ENCODE data around the gene FGD5. TPM values are rescaled to one million over a fixed set of nuclear protein-coding genes. Genes with fewer than 3 reads are reported as not detected.
A peak's percentile ranks its signal among the peaks of the same experiment; 100 is the strongest.

FGD5 gene
- total and polyA plus RNA-seq, 11 donors = 6.4 to 22.5 (median 14.9) TPM

DNA sequence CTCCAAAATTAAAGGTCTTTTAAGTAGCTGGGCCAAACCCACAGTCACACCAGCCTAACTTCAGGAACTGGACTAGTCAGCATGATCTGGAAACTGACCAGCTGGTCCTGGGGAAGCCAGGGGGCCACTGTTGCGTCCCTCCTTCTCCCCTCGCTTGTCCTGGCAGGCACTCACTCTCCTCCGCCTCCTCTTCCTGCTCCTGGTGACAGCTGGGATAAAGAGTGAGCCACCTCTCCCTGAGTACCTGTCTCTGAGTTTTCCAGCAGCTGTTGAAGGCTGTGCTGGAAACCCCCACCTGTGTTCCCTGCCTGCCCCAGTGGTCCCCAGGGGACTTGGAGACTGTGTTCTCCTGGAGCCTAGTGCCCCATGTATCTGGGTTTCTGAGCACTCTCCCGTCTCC lies 56.0 kb downstream of the FGD5 start:
- peak overlapping the region in 4 of 12 donors; percentile 3 to 40 (median 22) for H3K27ac ChIP-seq
- DNase-seq (peak in 1 of 5 donors; percentile 43), ATAC-seq (peak in 1 of 4 donors; percentile 36)
- no peaks in the 10 kb centered on the region for H3K9me3 ChIP-seq
- intact Hi-C loops (cut with DNase I) = loop anchor here in 1 of 10 donors (5.0 kb wide), 1 partner anchor 72 kb away; no protein-coding TSS in a partner anchor
- peaks cover 0 to 59% (median 36%) of the 10 kb centered on the region in 12 donors for H3K4me1 ChIP-seq
- WGBS, 4 donors = 46 to 69% (median 51%) methylated on average over 4 of the region's 4 CpGs
- no peak overlapping the region for H3K4me3 ChIP-seq
- TF ChIP-seq, protein P1, sequence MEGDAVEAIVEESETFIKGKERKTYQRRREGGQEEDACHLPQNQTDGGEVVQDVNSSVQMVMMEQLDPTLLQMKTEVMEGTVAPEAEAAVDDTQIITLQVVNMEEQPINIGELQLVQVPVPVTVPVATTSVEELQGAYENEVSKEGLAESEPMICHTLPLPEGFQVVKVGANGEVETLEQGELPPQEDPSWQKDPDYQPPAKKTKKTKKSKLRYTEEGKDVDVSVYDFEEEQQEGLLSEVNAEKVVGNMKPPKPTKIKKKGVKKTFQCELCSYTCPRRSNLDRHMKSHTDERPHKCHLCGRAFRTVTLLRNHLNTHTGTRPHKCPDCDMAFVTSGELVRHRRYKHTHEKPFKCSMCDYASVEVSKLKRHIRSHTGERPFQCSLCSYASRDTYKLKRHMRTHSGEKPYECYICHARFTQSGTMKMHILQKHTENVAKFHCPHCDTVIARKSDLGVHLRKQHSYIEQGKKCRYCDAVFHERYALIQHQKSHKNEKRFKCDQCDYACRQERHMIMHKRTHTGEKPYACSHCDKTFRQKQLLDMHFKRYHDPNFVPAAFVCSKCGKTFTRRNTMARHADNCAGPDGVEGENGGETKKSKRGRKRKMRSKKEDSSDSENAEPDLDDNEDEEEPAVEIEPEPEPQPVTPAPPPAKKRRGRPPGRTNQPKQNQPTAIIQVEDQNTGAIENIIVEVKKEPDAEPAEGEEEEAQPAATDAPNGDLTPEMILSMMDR (IDR thresholded peaks at IDR 0.05) = no peak
- no peak for TF ChIP-seq POLR2A (IDR thresholded peaks at IDR 0.05)
- H3K36me3 ChIP-seq = peaks cover 0 to 5% (median 0%) of the 10 kb centered on the region in 9 donors
- no peaks in the 10 kb centered on the region for H3K27me3 ChIP-seq

DNA sequence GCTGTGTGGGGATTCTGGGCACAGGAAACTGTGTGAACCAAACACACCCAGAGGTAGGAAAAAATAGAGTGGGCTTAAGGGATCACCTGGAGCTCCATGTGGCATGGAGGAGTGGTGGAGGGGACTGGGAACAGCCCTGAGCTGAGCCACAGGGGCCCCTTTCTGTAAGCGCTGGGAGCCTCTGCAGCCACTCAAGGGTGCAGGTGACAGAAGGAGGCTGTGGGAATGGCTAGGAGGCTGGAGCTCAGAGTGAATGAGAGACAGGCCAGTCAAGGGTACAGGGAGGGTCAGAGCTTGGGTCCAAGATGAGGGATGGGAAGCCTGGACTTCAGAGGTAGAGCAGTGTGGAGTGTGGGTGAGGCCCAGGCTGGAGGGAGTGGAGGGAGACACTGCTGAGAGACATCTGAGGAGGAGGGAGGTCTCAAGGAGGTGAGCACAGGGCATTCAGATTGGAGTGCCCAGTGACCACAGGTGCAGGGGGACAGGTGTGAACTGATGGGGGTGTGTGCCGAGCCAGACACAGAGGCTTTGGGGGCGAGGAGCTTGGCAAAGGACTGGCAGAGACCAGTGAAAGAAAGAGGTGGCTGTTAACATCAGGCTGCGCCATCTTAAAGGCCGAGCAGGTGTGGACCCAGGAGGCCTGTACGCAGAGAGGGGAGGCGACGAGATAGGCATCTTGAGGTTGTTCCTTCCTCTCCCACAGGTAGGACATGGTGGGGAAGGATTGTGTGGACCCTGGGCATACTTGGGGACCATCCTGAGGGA lies 56.8 kb downstream of the FGD5 start:
- no peaks in the 10 kb centered on the region for H3K27me3 ChIP-seq
- H3K4me3 ChIP-seq = no peak overlapping the region
- TF ChIP-seq POLR2A (IDR thresholded peaks at IDR 0.05) = no peak
- TF ChIP-seq, protein P1 (IDR thresholded peaks at IDR 0.05) = no peak
- intact Hi-C loops (cut with DNase I) = loop anchor here in 1 of 10 donors (5.0 kb wide), 1 partner anchor 73 kb away; no protein-coding TSS in a partner anchor
- peaks cover 0 to 8% (median 0%) of the 10 kb centered on the region in 9 donors for H3K36me3 ChIP-seq
- ATAC-seq (no peak), DNase-seq (no peak)
- H3K4me1 ChIP-seq = peaks cover 0 to 60% (median 38%) of the 10 kb centered on the region in 12 donors
- H3K27ac ChIP-seq = peak overlapping the region in 7 of 12 donors; percentile 7 to 72 (median 29)
- WGBS, 4 donors = 91 to 97% (median 95%) methylated on average over 8 of the region's 8 CpGs
- no peaks in the 10 kb centered on the region for H3K9me3 ChIP-seq

DNA sequence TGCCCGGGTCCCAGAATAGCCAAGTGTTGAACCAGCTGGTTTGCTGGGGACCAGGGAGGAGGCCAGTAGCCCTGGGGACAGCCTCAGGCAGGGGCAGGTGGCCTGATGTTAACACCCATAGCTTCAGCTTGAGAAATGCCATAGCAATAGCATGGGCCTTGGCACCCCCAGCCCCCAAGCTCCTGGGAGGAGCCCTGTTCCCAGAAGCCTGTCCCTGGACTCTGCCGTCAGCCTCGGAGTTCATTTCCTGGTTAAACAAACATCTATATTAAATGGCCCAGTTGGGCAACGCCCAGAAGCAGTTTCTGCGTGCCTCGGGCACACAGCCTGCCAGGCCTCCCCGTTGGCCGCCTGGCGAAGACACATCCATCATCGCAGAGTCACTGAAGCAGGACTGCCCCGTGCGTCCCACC lies 58.2 kb downstream of the FGD5 start:
- TF ChIP-seq, protein P1 (IDR thresholded peaks at IDR 0.05) = no peak
- TF ChIP-seq POLR2A (IDR thresholded peaks at IDR 0.05) = peak in 1 of 2 donors; percentile 32
- H3K9me3 ChIP-seq = no peaks in the 10 kb centered on the region
- 54 to 66% (median 60%) methylated on average over 3 to 12 of the region's 12 CpGs for WGBS, 4 donors
- H3K27ac ChIP-seq = peak overlapping the region in 10 of 12 donors; percentile 60 to 78 (median 70)
- H3K27me3 ChIP-seq = no peaks in the 10 kb centered on the region
- intact Hi-C loops (cut with DNase I) = loop anchor here in 2 of 10 donors (1.0 to 5.0 kb wide), 2 partner anchors 29 to 75 kb away; no protein-coding TSS in a partner anchor
- no peak overlapping the region for H3K4me3 ChIP-seq
- peak; percentile 65 to 86 (median 75) for ATAC-seq
- DNase-seq = peak; percentile 59 to 75 (median 70)
- H3K36me3 ChIP-seq = peaks cover 0 to 15% (median 0%) of the 10 kb centered on the region in 9 donors
- peaks cover 0 to 56% (median 35%) of the 10 kb centered on the region in 12 donors for H3K4me1 ChIP-seq

DNA sequence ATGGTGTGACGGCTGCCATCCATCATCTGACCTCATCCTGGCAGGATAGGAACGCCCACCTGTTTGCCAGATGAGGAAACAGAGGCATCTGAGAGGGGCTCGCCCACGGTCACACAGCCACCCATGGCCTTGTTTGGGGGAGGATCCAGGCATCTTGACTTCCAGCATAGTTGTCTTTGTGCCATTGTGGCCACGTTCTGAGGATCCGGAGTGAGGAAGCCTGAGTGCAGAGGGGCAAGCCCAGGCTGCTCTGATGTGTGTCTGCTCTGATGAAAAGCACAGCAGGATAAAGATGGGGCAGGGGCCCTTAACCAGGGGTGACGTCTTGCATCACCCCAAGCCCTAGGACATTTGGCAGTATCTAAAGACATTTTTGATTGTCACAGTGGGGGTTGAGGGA lies 58.7 kb downstream of the FGD5 start:
- DNase-seq = no peak
- intact Hi-C loops (cut with DNase I) = loop anchor here in 2 of 10 donors (1.0 to 5.0 kb wide), 2 partner anchors 29 to 75 kb away; no protein-coding TSS in a partner anchor
- 59 to 67% (median 64%) methylated on average over 4 to 7 of the region's 7 CpGs for WGBS, 4 donors
- no peak overlapping the region for H3K4me3 ChIP-seq
- no peak for ATAC-seq
- H3K27me3 ChIP-seq = no peaks in the 10 kb centered on the region
- peaks cover 0 to 56% (median 35%) of the 10 kb centered on the region in 12 donors for H3K4me1 ChIP-seq
- no peaks in the 10 kb centered on the region for H3K9me3 ChIP-seq
- H3K27ac ChIP-seq = peak overlapping the region in 11 of 12 donors; percentile 17 to 78 (median 70)
- TF ChIP-seq POLR2A (IDR thresholded peaks at IDR 0.05) = no peak
- TF ChIP-seq, protein P1 (IDR thresholded peaks at IDR 0.05) = no peak
- peaks cover 0 to 18% (median 0%) of the 10 kb centered on the region in 9 donors for H3K36me3 ChIP-seq

Data from heart left ventricle (tissue), 16 donors.